ENCODE results near the gene ZBTB9. TPM values are rescaled to one million over a fixed set of nuclear protein-coding genes. Genes with fewer than 3 reads are reported as not detected.
A peak's percentile ranks its signal among the peaks of the same experiment; 100 is the strongest.

Gene ZBTB9
- total and polyA plus RNA-seq, 8 donors = 0.45 to 7.8 (median 2.6) TPM; not detected in 1

GRCh38 chr6:33431880-33432541 is 22.4 kb upstream of the ZBTB9 start:
- 59 to 71% (median 60%) methylated on average over 11 to 12 of the region's 12 CpGs for WGBS, 5 donors
- no peaks in the 10 kb centered on the region for H3K27me3 ChIP-seq
- peaks cover 23 to 70% (median 46%) of the 10 kb centered on the region in 4 donors for H3K4me1 ChIP-seq
- peak overlapping the region in 2 of 5 donors; percentile 65 to 82 for H3K27ac ChIP-seq
- intact Hi-C loops (cut with DNase I; ENCODE audit: low total_unique reads) = no loop called here
- TF ChIP-seq POLR2A (IDR thresholded peaks at IDR 0.05) (no peak), CTCF (IDR thresholded peaks at IDR 0.05) (no peak), POLR2AphosphoS5 (IDR thresholded peaks at IDR 0.05) (no peak), EP300 (IDR thresholded peaks at IDR 0.05) (no peak)
- peaks cover 15 to 31% (median 21%) of the 10 kb centered on the region in 4 donors for H3K36me3 ChIP-seq
- no peaks in the 10 kb centered on the region for H3K9me3 ChIP-seq
- DNase-seq = peak in 1 of 2 donors; percentile 55
- H3K4me3 ChIP-seq = no peak overlapping the region

GRCh38 chr6:33432546-33432945 is 21.8 kb upstream of the ZBTB9 start:
- TF ChIP-seq POLR2AphosphoS5 (IDR thresholded peaks at IDR 0.05) = no peak
- no peak for TF ChIP-seq POLR2A (IDR thresholded peaks at IDR 0.05)
- no peak for TF ChIP-seq CTCF (IDR thresholded peaks at IDR 0.05)
- TF ChIP-seq EP300 (IDR thresholded peaks at IDR 0.05) = no peak
- Histone ChIP-seq H3K27ac (peak overlapping the region in 2 of 5 donors; percentile 46 to 82), H3K4me3 (no peak overlapping the region), H3K36me3 (peaks cover 16 to 37% (median 27%) of the 10 kb centered on the region in 4 donors), H3K9me3 (no peaks in the 10 kb centered on the region), H3K4me1 (peaks cover 18 to 64% (median 41%) of the 10 kb centered on the region in 4 donors), H3K27me3 (no peaks in the 10 kb centered on the region)
- 70 to 87% (median 75%) methylated on average over 10 of the region's 10 CpGs for WGBS, 5 donors
- intact Hi-C loops (cut with DNase I; ENCODE audit: low total_unique reads) = no loop called here
- DNase-seq = no peak

- WGBS, 5 donors = 86 to 100% (median 91%) methylated on average over 1 of the region's 1 CpG
Observed at GRCh38 chr6:33433001-33433543, 21.3 kb upstream of the ZBTB9 start.

More at GRCh38 chr6:33433001-33433543, 21.3 kb upstream of the ZBTB9 start:
- no peaks in the 10 kb centered on the region for H3K9me3 ChIP-seq
- H3K4me3 ChIP-seq = no peak overlapping the region
- peak overlapping the region in 3 of 5 donors; percentile 46 to 82 (median 51) for H3K27ac ChIP-seq
- DNase-seq = no peak
- intact Hi-C loops (cut with DNase I; ENCODE audit: low total_unique reads) = no loop called here
- no peak for TF ChIP-seq EP300 (IDR thresholded peaks at IDR 0.05)
- no peak for TF ChIP-seq POLR2AphosphoS5 (IDR thresholded peaks at IDR 0.05)
- TF ChIP-seq POLR2A (IDR thresholded peaks at IDR 0.05) = no peak
- no peak for TF ChIP-seq CTCF (IDR thresholded peaks at IDR 0.05)
- peaks cover 21 to 42% (median 32%) of the 10 kb centered on the region in 4 donors for H3K36me3 ChIP-seq
- no peaks in the 10 kb centered on the region for H3K27me3 ChIP-seq
- peaks cover 18 to 63% (median 40%) of the 10 kb centered on the region in 4 donors for H3K4me1 ChIP-seq
